Upper lobe of left lung (tissue), 6 donors: ENCODE results near the gene PDE1C. TPM values are rescaled to one million over a fixed set of nuclear protein-coding genes. Genes with fewer than 3 reads are reported as not detected.

Experiments used
- ATAC-seq, 2 donors: fragments of 200-7000 bp; cut with Tn5 transposase; one replicate each; pipeline ENCODE4 v1.9.1; 2022; ENCODE audit warnings: mild to moderate bottlenecking in 2 of 2, moderate library complexity in 2 of 2; ENCODE audit not compliant: low FRiP score in 2 of 2
- DNase-seq, 2 donors: peaks; one replicate each; pipeline ENCODE4 v3.0.0-alpha.2; 2019 to 2020
- H3K27ac ChIP-seq, 4 donors: fragments of 200-600 bp; sonication (generic); one replicate each; pipeline ENCODE4 v1.5.1; 2016 to 2019
- H3K27me3 ChIP-seq, 4 donors: fragments of 200-600 bp; sonication (generic); one replicate each; pipeline ENCODE4 v1.5.1; 2017 to 2019
- H3K36me3 ChIP-seq, 4 donors: fragments of 200-600 bp; sonication (generic); one replicate each; pipeline ENCODE4 v1.5.1; 2016 to 2019
- H3K4me1 ChIP-seq, 4 donors: fragments of 200-600 bp; sonication (generic); one replicate each; pipeline ENCODE4 v1.5.1; 2018 to 2019
- H3K4me3 ChIP-seq, 4 donors: fragments of 200-600 bp; sonication (generic); one replicate each; pipeline ENCODE4 v1.5.1; 2017 to 2019; ENCODE audit warnings: mild to moderate bottlenecking in 2 of 4, moderate library complexity in 1 of 4
- H3K9me3 ChIP-seq, 4 donors: fragments of 200-600 bp; sonication (generic); one replicate each; pipeline ENCODE4 v1.5.1; 2018 to 2019
- EP300 ChIP-seq, 4 donors: sonication (generic); formaldehyde crosslinking; IDR thresholded peaks; one replicate each; pipeline ENCODE4 v1.5.1; 2017; ENCODE audit warnings: antibody characterized with exemption in 4 of 4, control low read depth in 2 of 4
- POLR2A ChIP-seq, 4 donors: fragments of 450-650 bp; IDR thresholded peaks; one replicate each; pipeline ENCODE4 v1.5.1; 2016 to 2017; ENCODE audit warnings: antibody characterized with exemption in 4 of 4, mild to moderate bottlenecking in 2 of 4
- POLR2AphosphoS5 ChIP-seq, 2 donors: sonication (generic); formaldehyde crosslinking; IDR thresholded peaks; one replicate each; pipeline ENCODE4 v1.5.1; 2017; ENCODE audit warnings: antibody characterized with exemption in 2 of 2
- WGBS, 2 donors: methylation state at CpG; one replicate each; pipeline ENCODE4 v1.1.5; 2017 to 2018; 5-methylcytosine and 5-hydroxymethylcytosine counted together
- total RNA-seq, 6 donors: library from RNA; depleted of rRNA in 4 of 6; stranded (reverse); fragments of >200 nt in 4 of 6; gene quantifications; one replicate each; pipeline versions ENCODE4 v1.1.0 to v1.2.1, GENCODE V29; 2016 to 2021
- TF ChIP-seq, protein P1 (sequence below), 6 experiments: fragments of 450-650 bp in 4 of 6; fragments of 200-600 bp in 2 of 6; sonication (generic) in 2 of 6; IDR thresholded peaks; one replicate each; pipeline ENCODE4 v1.5.1; 2016 to 2019; ENCODE audit warnings: antibody characterized with exemption in 6 of 6
- donor health status: DM: no; HTN: no; CAD: no; lungs with moderate emphysema.
- donor health status: DM: no; HTN: yes; CAD: no; lungs with severe emphysema.

Gene PDE1C
- total RNA-seq, 6 donors from 2014 or later: 5.6 to 38.8 (median 11.3) TPM

DNA sequence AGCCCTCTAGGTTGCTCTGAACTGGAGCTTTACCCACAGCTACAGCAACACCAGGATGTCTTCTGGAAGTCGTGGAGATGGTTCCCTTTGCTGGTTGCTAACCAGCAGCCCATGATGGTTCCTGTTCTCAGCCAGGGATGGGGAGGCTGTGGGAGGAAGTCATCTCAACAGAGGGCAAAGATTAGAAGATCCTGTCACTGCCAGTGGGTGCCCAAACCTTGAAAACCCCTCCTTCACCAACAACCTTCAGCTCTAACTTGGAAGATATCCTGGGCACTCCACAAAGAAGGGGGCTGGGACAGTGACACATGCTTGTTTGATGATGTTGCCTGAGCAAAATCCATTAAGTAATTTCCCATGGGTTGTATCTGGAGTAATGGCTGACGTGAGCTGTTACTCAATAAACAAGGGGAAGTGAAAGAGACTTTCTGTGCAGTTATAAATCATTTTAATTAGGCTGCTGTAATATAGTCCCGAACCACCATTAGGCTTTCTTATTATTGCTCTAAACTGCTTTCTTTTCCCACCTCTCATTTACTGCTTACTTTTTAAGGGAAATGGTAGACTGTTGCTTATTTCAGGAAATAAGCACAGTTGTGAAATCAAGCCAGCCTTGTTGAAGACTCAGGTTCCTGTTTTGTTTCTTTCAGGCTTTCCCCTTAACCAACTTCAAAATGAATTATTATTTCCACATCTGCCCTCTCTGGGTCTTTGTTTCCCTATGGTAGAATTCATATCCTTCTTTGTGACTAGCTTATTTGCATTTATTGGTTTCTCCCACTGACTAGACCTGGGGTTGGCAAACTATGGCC lies 258.4 kb downstream of the PDE1C start:
- DNase-seq (peak in 1 of 2 donors; percentile 26), ATAC-seq (peak; percentile 62 to 94)
- peak overlapping the region; percentile 31 to 79 (median 60) for H3K27ac ChIP-seq

DNA sequence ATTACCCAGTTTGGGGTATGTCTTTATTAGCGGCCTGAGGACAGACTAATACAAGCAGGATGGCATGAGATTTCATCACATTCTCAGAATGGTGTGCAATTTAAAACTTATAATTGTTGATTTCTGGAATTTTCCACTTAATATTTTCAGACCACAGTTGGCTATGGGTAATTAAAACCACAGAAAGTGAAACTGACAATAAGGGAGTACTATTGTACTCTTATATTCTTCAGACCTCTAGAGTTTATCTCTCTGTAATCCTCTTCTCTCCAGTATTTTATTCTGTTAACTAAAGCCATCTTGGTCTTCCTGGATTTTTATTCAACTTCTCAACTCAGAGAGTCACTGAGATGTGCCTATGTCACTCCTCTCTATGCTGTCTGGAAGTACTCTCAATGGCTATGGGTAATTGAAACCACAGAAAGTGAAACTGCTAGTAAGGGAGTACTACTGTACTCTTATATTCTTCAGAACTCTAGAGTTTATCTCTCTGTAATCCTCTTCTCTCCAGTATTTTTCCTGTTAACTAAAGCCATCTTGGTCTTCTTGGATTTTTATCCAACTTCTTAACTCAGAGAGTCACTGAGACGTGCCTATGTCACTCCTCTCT lies 264.9 kb downstream of the PDE1C start:
- H3K4me1 ChIP-seq: no peaks in the 10 kb centered on the region
- peak overlapping the region in 1 of 4 donors; percentile 63 for H3K27ac ChIP-seq
- H3K27me3 ChIP-seq: no peaks in the 10 kb centered on the region
- H3K36me3 ChIP-seq: no peaks in the 10 kb centered on the region
- DNase-seq: no peak
- 80 to 82% methylated on average over 2 of the region's 2 CpGs for WGBS, 2 donors
- TF ChIP-seq EP300 (IDR thresholded peaks at IDR 0.05) (no peak), POLR2A (IDR thresholded peaks at IDR 0.05) (no peak), POLR2AphosphoS5 (IDR thresholded peaks at IDR 0.05) (no peak)
- no peaks in the 10 kb centered on the region for H3K9me3 ChIP-seq
- H3K4me3 ChIP-seq: peak overlapping the region in 1 of 4 donors; percentile 13
- no peak for ATAC-seq

More for the DNA sequence above, 258.4 kb downstream of the PDE1C start:
- 26 to 39% methylated on average over 2 to 3 of the region's 3 CpGs for WGBS, 2 donors
- peaks cover 0 to 10% (median 7%) of the 10 kb centered on the region in 4 donors for H3K4me1 ChIP-seq
- H3K27me3 ChIP-seq: no peaks in the 10 kb centered on the region
- H3K4me3 ChIP-seq: no peak overlapping the region
- H3K9me3 ChIP-seq: no peaks in the 10 kb centered on the region
- TF ChIP-seq POLR2A (IDR thresholded peaks at IDR 0.05) (no peak), EP300 (IDR thresholded peaks at IDR 0.05) (no peak), POLR2AphosphoS5 (IDR thresholded peaks at IDR 0.05) (no peak)
- TF ChIP-seq, protein P1, sequence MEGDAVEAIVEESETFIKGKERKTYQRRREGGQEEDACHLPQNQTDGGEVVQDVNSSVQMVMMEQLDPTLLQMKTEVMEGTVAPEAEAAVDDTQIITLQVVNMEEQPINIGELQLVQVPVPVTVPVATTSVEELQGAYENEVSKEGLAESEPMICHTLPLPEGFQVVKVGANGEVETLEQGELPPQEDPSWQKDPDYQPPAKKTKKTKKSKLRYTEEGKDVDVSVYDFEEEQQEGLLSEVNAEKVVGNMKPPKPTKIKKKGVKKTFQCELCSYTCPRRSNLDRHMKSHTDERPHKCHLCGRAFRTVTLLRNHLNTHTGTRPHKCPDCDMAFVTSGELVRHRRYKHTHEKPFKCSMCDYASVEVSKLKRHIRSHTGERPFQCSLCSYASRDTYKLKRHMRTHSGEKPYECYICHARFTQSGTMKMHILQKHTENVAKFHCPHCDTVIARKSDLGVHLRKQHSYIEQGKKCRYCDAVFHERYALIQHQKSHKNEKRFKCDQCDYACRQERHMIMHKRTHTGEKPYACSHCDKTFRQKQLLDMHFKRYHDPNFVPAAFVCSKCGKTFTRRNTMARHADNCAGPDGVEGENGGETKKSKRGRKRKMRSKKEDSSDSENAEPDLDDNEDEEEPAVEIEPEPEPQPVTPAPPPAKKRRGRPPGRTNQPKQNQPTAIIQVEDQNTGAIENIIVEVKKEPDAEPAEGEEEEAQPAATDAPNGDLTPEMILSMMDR (IDR thresholded peaks at IDR 0.05): no peak
- no peaks in the 10 kb centered on the region for H3K36me3 ChIP-seq

DNA sequence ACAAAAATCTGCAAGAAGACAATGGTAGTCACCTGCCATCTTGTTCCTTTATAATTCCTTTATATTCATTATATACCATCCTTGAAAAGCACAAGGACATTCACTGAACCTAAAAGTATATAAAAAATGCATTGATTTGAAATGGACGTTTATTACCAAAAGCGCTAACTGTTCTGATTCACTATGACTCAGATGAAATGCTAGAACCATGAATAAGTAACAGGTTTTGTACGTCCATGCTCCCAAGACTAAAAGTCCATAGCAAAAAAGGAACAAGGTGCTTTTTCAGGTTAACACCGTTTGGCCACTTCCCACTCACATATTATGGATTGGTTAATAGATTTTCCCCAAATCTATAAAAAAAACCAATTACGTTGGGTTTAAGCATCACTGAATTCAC lies 273.8 kb downstream of the PDE1C start:
- no peak for ATAC-seq
- Histone ChIP-seq H3K9me3 (no peaks in the 10 kb centered on the region), H3K4me3 (no peak overlapping the region), H3K4me1 (no peaks in the 10 kb centered on the region), H3K27me3 (no peaks in the 10 kb centered on the region), H3K27ac (no peak overlapping the region), H3K36me3 (no peaks in the 10 kb centered on the region)
- DNase-seq: no peak
- WGBS, 2 donors: 84 to 87% methylated on average over 5 of the region's 5 CpGs
- TF ChIP-seq, protein P1 (IDR thresholded peaks at IDR 0.05): no peak
- TF ChIP-seq EP300 (IDR thresholded peaks at IDR 0.05) (no peak), POLR2A (IDR thresholded peaks at IDR 0.05) (no peak), POLR2AphosphoS5 (IDR thresholded peaks at IDR 0.05) (no peak)

DNA sequence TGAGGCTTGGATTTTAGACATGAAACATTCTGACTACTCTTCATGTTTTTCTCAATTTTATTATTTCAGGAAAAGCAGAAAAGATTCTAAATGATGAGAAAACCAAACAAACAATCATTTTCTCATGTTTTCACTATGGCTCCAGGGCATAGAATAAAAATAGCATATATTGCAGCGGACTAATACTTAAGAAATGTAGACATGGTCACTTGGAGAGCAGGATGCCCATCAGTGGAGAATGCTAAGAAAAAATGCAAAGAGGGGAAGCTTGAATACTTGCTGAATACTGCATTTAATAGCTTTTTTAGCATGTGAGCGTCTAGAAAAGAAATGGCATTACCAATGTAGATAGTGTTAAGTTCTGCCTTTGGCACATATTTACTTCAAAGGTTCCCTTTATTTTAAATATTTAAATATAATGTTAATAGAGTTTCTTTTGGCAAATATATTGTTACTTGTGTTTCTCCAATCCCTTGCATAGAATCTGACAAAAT lies 275.3 kb downstream of the PDE1C start:
- Histone ChIP-seq H3K27me3 (no peaks in the 10 kb centered on the region), H3K27ac (no peak overlapping the region), H3K4me3 (no peak overlapping the region), H3K9me3 (no peaks in the 10 kb centered on the region), H3K4me1 (no peaks in the 10 kb centered on the region), H3K36me3 (no peaks in the 10 kb centered on the region)
- no peak for ATAC-seq
- no peak for DNase-seq
- TF ChIP-seq POLR2A (IDR thresholded peaks at IDR 0.05) (no peak), POLR2AphosphoS5 (IDR thresholded peaks at IDR 0.05) (no peak), EP300 (IDR thresholded peaks at IDR 0.05) (no peak)
- TF ChIP-seq, protein P1 (IDR thresholded peaks at IDR 0.05): no peak
- 82 to 88% methylated on average over 2 of the region's 2 CpGs for WGBS, 2 donors

DNA sequence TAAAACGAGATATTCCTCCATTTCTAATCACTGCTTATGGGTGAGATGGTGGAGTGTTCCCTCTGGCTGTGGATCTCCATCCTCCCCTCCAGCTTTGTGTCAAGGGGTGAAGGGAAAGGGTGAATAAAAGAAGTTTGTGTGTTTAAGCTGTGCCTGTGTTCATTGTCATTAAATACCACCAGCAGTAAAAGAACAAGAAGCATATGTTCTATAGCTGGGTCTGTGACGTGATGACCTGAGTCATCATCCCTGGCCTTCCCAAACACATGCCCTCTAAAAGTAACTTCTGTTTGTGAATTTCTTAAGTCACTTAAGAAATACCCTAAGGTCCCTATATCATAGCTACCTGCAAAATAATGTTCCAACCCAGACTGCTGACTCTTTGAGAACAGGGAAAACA lies 278.3 kb downstream of the PDE1C start:
- H3K4me1 ChIP-seq: no peaks in the 10 kb centered on the region
- H3K9me3 ChIP-seq: no peaks in the 10 kb centered on the region
- no peaks in the 10 kb centered on the region for H3K36me3 ChIP-seq
- H3K27me3 ChIP-seq: no peaks in the 10 kb centered on the region
- 77 to 90% methylated on average over 2 of the region's 2 CpGs for WGBS, 2 donors
- H3K27ac ChIP-seq: no peak overlapping the region
- no peak overlapping the region for H3K4me3 ChIP-seq
- TF ChIP-seq POLR2AphosphoS5 (IDR thresholded peaks at IDR 0.05): no peak
- ATAC-seq (no peak), DNase-seq (no peak)
